Esophagus muscularis mucosa (tissue), 3 donors: ENCODE measurements around the gene NF2.

Experiments
- CTCF ChIP-seq, 3 experiments: fragments of 200-600 bp in 2 of 3; fragments of 450-650 bp in 1 of 3; sonication (generic) in 2 of 3; IDR thresholded peaks; one replicate each; pipeline ENCODE4 v1.5.1; 2017 to 2019; ENCODE audit warnings: antibody characterized with exemption in 3 of 3, mild to moderate bottlenecking in 2 of 3, moderate library complexity in 1 of 3
- POLR2A ChIP-seq: fragments of 450-650 bp; IDR thresholded peaks from one replicate; pipeline ENCODE4 v1.6.1; 2017; ENCODE audit warnings: antibody characterized with exemption, moderate library complexity, mild to moderate bottlenecking, low read depth
- POLR2AphosphoS5 ChIP-seq, 2 donors: sonication (generic); formaldehyde crosslinking; IDR thresholded peaks; one replicate each; pipeline ENCODE4 v1.6.1; 2017; ENCODE audit warnings: antibody characterized with exemption in 2 of 2

DNA sequence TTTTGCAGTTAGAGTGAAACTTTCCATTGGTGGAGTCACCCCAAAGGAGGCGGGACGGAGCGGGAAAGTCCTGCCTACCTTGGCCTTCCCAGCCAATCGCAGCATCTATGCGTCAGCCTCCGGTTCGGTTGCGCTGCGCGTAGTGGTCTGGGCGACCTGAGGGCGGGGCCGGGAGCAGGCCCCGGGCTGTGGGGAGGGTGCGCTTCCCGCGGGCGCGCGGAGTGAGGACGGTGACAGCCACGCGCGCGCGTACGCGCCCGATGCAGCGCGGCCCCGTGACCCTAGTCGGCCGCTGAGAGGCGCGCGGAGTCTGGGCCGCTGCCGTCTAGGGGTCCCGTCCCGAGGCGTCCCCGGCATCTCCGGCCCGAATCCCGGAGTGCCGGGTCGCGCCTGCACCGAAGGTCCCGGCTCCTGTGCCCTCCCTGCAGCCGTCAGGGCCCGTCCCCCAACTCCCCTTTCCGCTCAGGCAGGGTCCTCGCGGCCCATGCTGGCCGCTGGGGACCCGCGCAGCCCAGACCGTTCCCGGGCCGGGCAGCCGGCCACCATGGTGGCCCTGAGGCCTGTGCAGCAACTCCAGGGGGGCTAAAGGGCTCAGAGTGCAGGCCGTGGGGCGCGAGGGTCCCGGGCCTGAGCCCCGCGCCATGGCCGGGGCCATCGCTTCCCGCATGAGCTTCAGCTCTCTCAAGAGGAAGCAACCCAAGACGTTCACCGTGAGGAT lies at the start of gene NF2:
- no peak for TF ChIP-seq POLR2A
- TF ChIP-seq CTCF (IDR thresholded peaks at IDR 0.05) = peak in 2 of 3 experiments; percentile 2 to 8
- peak; percentile 75 to 89 for TF ChIP-seq POLR2AphosphoS5 (IDR thresholded peaks at IDR 0.05)
